Measurements from ENCODE around the gene BAHCC1. TPM values are rescaled to one million over a fixed set of nuclear protein-coding genes. Genes with fewer than 3 reads are reported as not detected.

BAHCC1 gene
- total and polyA plus RNA-seq, 8 donors: 4.9 to 56.2 (median 9.4) TPM

- peak overlapping the region; percentile 86 to 95 (median 92) for H3K27ac ChIP-seq
- H3K9me3 ChIP-seq: no peaks in the 10 kb centered on the region
- intact Hi-C loops (cut with DNase I; ENCODE audit: low total_unique reads): no loop called here
- H3K27me3 ChIP-seq: no peaks in the 10 kb centered on the region
- H3K4me1 ChIP-seq: peaks cover 74 to 80% (median 78%) of the 10 kb centered on the region in 4 donors
- peak; percentile 41 to 58 for DNase-seq
- peak overlapping the region; percentile 14 to 28 (median 20) for H3K4me3 ChIP-seq
- no peaks in the 10 kb centered on the region for H3K36me3 ChIP-seq
- WGBS, 5 donors: 29 to 45% (median 32%) methylated on average over 16 to 28 of the region's 28 CpGs
- TF ChIP-seq CTCF (IDR thresholded peaks at IDR 0.05) (no peak), POLR2AphosphoS5 (IDR thresholded peaks at IDR 0.05) (peak in 1 of 3 donors; percentile 6)
Measured at GRCh38 chr17:81419886-81420768, 24.9 kb downstream of the BAHCC1 start.

GRCh38 chr17:81420769-81421462, 25.7 kb downstream of the BAHCC1 start:
- H3K27me3 ChIP-seq: no peaks in the 10 kb centered on the region
- no peaks in the 10 kb centered on the region for H3K9me3 ChIP-seq
- H3K36me3 ChIP-seq: no peaks in the 10 kb centered on the region
- peak; percentile 41 to 82 for DNase-seq
- peaks cover 74 to 80% (median 78%) of the 10 kb centered on the region in 4 donors for H3K4me1 ChIP-seq
- H3K27ac ChIP-seq: peak overlapping the region; percentile 86 to 95 (median 92)
- WGBS, 5 donors: 36 to 75% (median 55%) methylated on average over 5 to 24 of the region's 24 CpGs
- H3K4me3 ChIP-seq: no peak overlapping the region
- no peak for TF ChIP-seq EP300 (IDR thresholded peaks at IDR 0.05)
- TF ChIP-seq POLR2AphosphoS5 (IDR thresholded peaks at IDR 0.05): no peak
- no peak for TF ChIP-seq CTCF (IDR thresholded peaks at IDR 0.05)
- TF ChIP-seq POLR2A (IDR thresholded peaks at IDR 0.05): no peak
- intact Hi-C loops (cut with DNase I; ENCODE audit: low total_unique reads): no loop called here

GRCh38 chr17:81422776-81423697, 27.8 kb downstream of the BAHCC1 start:
- H3K27ac ChIP-seq: peak overlapping the region; percentile 62 to 95 (median 92)
- DNase-seq: peak; percentile 74 to 91

More at GRCh38 chr17:81422776-81423697, 27.8 kb downstream of the BAHCC1 start:
- Histone ChIP-seq H3K27me3 (peaks cover 0 to 10% (median 0%) of the 10 kb centered on the region in 3 donors), H3K9me3 (no peaks in the 10 kb centered on the region), H3K36me3 (no peaks in the 10 kb centered on the region), H3K4me1 (peaks cover 78 to 82% (median 79%) of the 10 kb centered on the region in 4 donors), H3K4me3 (peak overlapping the region in 2 of 4 donors; percentile 16 to 26)
- WGBS, 5 donors: 18 to 31% (median 22%) methylated on average over 13 to 34 of the region's 34 CpGs
- intact Hi-C loops (cut with DNase I; ENCODE audit: low total_unique reads): no loop called here
- peak in 1 of 3 donors; percentile 66 for TF ChIP-seq POLR2AphosphoS5 (IDR thresholded peaks at IDR 0.05)
- no peak for TF ChIP-seq POLR2A (IDR thresholded peaks at IDR 0.05)
- no peak for TF ChIP-seq CTCF (IDR thresholded peaks at IDR 0.05)
- TF ChIP-seq EP300 (IDR thresholded peaks at IDR 0.05): no peak
